Measurements from ENCODE around the gene CYSTM1. TPM values are rescaled to one million over a fixed set of nuclear protein-coding genes. Genes with fewer than 3 reads are reported as not detected.

The CYSTM1 gene
- total RNA-seq, 1 donor from 2014 or later, result 3.1 TPM

- H3K27me3 ChIP-seq (ENCODE audit: control insufficient read depth in 3 of 3, insufficient read depth in 3 of 3, low read length in 3 of 3), result no peaks in the 10 kb centered on the region
- no peak overlapping the region for H3K4me3 ChIP-seq (ENCODE audit: low read length in 3 of 3)
- no peak overlapping the region for H3K27ac ChIP-seq (ENCODE audit: low read depth, low read length)
- no peaks in the 10 kb centered on the region for H3K36me3 ChIP-seq (ENCODE audit: control insufficient read depth in 3 of 3, insufficient read depth in 3 of 3, low read length in 3 of 3)
- peaks cover 10 to 31% (median 25%) of the 10 kb centered on the region in 3 donors for H3K4me1 ChIP-seq (ENCODE audit: control insufficient read depth in 3 of 3, insufficient read depth in 3 of 3, low read length in 3 of 3)
- no peaks in the 10 kb centered on the region for H3K9me3 ChIP-seq (ENCODE audit: control insufficient read depth in 3 of 3, low read length in 3 of 3)
- H3K9ac ChIP-seq (ENCODE audit: low read depth in 1 of 3, low read length in 3 of 3), result no peak overlapping the region
These were observed 39.9 kb upstream of the CYSTM1 start for GRCh38 chr5:140135127-140135526.

GRCh38 chr5:140136624-140137023, 38.4 kb upstream of the CYSTM1 start:
- Histone ChIP-seq H3K27me3 (ENCODE audit: control insufficient read depth in 3 of 3, insufficient read depth in 3 of 3, low read length in 3 of 3) (no peaks in the 10 kb centered on the region), H3K4me1 (ENCODE audit: control insufficient read depth in 3 of 3, insufficient read depth in 3 of 3, low read length in 3 of 3) (peaks cover 10 to 40% (median 29%) of the 10 kb centered on the region in 3 donors), H3K9me3 (ENCODE audit: control insufficient read depth in 3 of 3, low read length in 3 of 3) (no peaks in the 10 kb centered on the region), H3K36me3 (ENCODE audit: control insufficient read depth in 3 of 3, insufficient read depth in 3 of 3, low read length in 3 of 3) (no peaks in the 10 kb centered on the region), H3K9ac (ENCODE audit: low read depth in 1 of 3, low read length in 3 of 3) (no peak overlapping the region), H3K27ac (ENCODE audit: low read depth, low read length) (no peak overlapping the region), H3K4me3 (ENCODE audit: low read length in 3 of 3) (no peak overlapping the region)

- Histone ChIP-seq H3K27ac (ENCODE audit: low read depth, low read length) (no peak overlapping the region), H3K4me1 (ENCODE audit: control insufficient read depth in 3 of 3, insufficient read depth in 3 of 3, low read length in 3 of 3) (peaks cover 10 to 28% (median 14%) of the 10 kb centered on the region in 3 donors), H3K9me3 (ENCODE audit: control insufficient read depth in 3 of 3, low read length in 3 of 3) (no peaks in the 10 kb centered on the region), H3K27me3 (ENCODE audit: control insufficient read depth in 3 of 3, insufficient read depth in 3 of 3, low read length in 3 of 3) (no peaks in the 10 kb centered on the region), H3K9ac (ENCODE audit: low read depth in 1 of 3, low read length in 3 of 3) (no peak overlapping the region), H3K36me3 (ENCODE audit: control insufficient read depth in 3 of 3, insufficient read depth in 3 of 3, low read length in 3 of 3) (no peaks in the 10 kb centered on the region), H3K4me3 (ENCODE audit: low read length in 3 of 3) (no peak overlapping the region)
These were observed 34.6 kb upstream of the CYSTM1 start for GRCh38 chr5:140140435-140140834.

GRCh38 chr5:140141241-140141640, 33.7 kb upstream of the CYSTM1 start:
- Histone ChIP-seq H3K9ac (ENCODE audit: low read depth in 1 of 3, low read length in 3 of 3) (no peak overlapping the region), H3K36me3 (ENCODE audit: control insufficient read depth in 3 of 3, insufficient read depth in 3 of 3, low read length in 3 of 3) (no peaks in the 10 kb centered on the region), H3K9me3 (ENCODE audit: control insufficient read depth in 3 of 3, low read length in 3 of 3) (no peaks in the 10 kb centered on the region), H3K27ac (ENCODE audit: low read depth, low read length) (no peak overlapping the region), H3K27me3 (ENCODE audit: control insufficient read depth in 3 of 3, insufficient read depth in 3 of 3, low read length in 3 of 3) (no peaks in the 10 kb centered on the region), H3K4me1 (ENCODE audit: control insufficient read depth in 3 of 3, insufficient read depth in 3 of 3, low read length in 3 of 3) (peaks cover 16 to 34% (median 21%) of the 10 kb centered on the region in 3 donors), H3K4me3 (ENCODE audit: low read length in 3 of 3) (no peak overlapping the region)

GRCh38 chr5:140142246-140142645, 32.7 kb upstream of the CYSTM1 start:
- no peaks in the 10 kb centered on the region for H3K27me3 ChIP-seq (ENCODE audit: control insufficient read depth in 3 of 3, insufficient read depth in 3 of 3, low read length in 3 of 3)
- H3K4me3 ChIP-seq (ENCODE audit: low read length in 3 of 3), result no peak overlapping the region
- H3K4me1 ChIP-seq (ENCODE audit: control insufficient read depth in 3 of 3, insufficient read depth in 3 of 3, low read length in 3 of 3), result peaks cover 19 to 37% (median 23%) of the 10 kb centered on the region in 3 donors
- no peaks in the 10 kb centered on the region for H3K36me3 ChIP-seq (ENCODE audit: control insufficient read depth in 3 of 3, insufficient read depth in 3 of 3, low read length in 3 of 3)
- no peak overlapping the region for H3K9ac ChIP-seq (ENCODE audit: low read depth in 1 of 3, low read length in 3 of 3)
- H3K9me3 ChIP-seq (ENCODE audit: control insufficient read depth in 3 of 3, low read length in 3 of 3), result no peaks in the 10 kb centered on the region
- no peak overlapping the region for H3K27ac ChIP-seq (ENCODE audit: low read depth, low read length)

GRCh38 chr5:140142856-140143255, 32.1 kb upstream of the CYSTM1 start:
- Histone ChIP-seq H3K9me3 (ENCODE audit: control insufficient read depth in 3 of 3, low read length in 3 of 3) (no peaks in the 10 kb centered on the region), H3K4me1 (ENCODE audit: control insufficient read depth in 3 of 3, insufficient read depth in 3 of 3, low read length in 3 of 3) (peaks cover 19 to 37% (median 23%) of the 10 kb centered on the region in 3 donors), H3K27ac (ENCODE audit: low read depth, low read length) (no peak overlapping the region), H3K9ac (ENCODE audit: low read depth in 1 of 3, low read length in 3 of 3) (no peak overlapping the region), H3K27me3 (ENCODE audit: control insufficient read depth in 3 of 3, insufficient read depth in 3 of 3, low read length in 3 of 3) (no peaks in the 10 kb centered on the region), H3K36me3 (ENCODE audit: control insufficient read depth in 3 of 3, insufficient read depth in 3 of 3, low read length in 3 of 3) (no peaks in the 10 kb centered on the region), H3K4me3 (ENCODE audit: low read length in 3 of 3) (no peak overlapping the region)

GRCh38 chr5:140143521-140144258, 31.3 kb upstream of the CYSTM1 start:
- Histone ChIP-seq H3K9ac (ENCODE audit: low read depth in 1 of 3, low read length in 3 of 3) (peak overlapping the region in 1 of 3 donors; percentile 36), H3K4me1 (ENCODE audit: control insufficient read depth in 3 of 3, insufficient read depth in 3 of 3, low read length in 3 of 3) (peaks cover 19 to 37% (median 23%) of the 10 kb centered on the region in 3 donors), H3K4me3 (ENCODE audit: low read length in 3 of 3) (no peak overlapping the region), H3K9me3 (ENCODE audit: control insufficient read depth in 3 of 3, low read length in 3 of 3) (no peaks in the 10 kb centered on the region), H3K27me3 (ENCODE audit: control insufficient read depth in 3 of 3, insufficient read depth in 3 of 3, low read length in 3 of 3) (no peaks in the 10 kb centered on the region), H3K27ac (ENCODE audit: low read depth, low read length) (no peak overlapping the region), H3K36me3 (ENCODE audit: control insufficient read depth in 3 of 3, insufficient read depth in 3 of 3, low read length in 3 of 3) (no peaks in the 10 kb centered on the region)

- Histone ChIP-seq H3K4me3 (ENCODE audit: low read length in 3 of 3) (peak overlapping the region; percentile 45 to 67 (median 47)), H3K36me3 (ENCODE audit: control insufficient read depth in 3 of 3, insufficient read depth in 3 of 3, low read length in 3 of 3) (no peaks in the 10 kb centered on the region), H3K27me3 (ENCODE audit: control insufficient read depth in 3 of 3, insufficient read depth in 3 of 3, low read length in 3 of 3) (no peaks in the 10 kb centered on the region), H3K9me3 (ENCODE audit: control insufficient read depth in 3 of 3, low read length in 3 of 3) (no peaks in the 10 kb centered on the region), H3K9ac (ENCODE audit: low read depth in 1 of 3, low read length in 3 of 3) (no peak overlapping the region), H3K27ac (ENCODE audit: low read depth, low read length) (no peak overlapping the region), H3K4me1 (ENCODE audit: control insufficient read depth in 3 of 3, insufficient read depth in 3 of 3, low read length in 3 of 3) (peaks cover 19 to 36% (median 21%) of the 10 kb centered on the region in 3 donors)
These were observed 29.7 kb upstream of the CYSTM1 start for GRCh38 chr5:140145256-140145655.

GRCh38 chr5:140145818-140146522, 29.0 kb upstream of the CYSTM1 start:
- Histone ChIP-seq H3K9me3 (ENCODE audit: control insufficient read depth in 3 of 3, low read length in 3 of 3) (no peaks in the 10 kb centered on the region), H3K4me3 (ENCODE audit: low read length in 3 of 3) (peak overlapping the region; percentile 67 to 72 (median 70)), H3K9ac (ENCODE audit: low read depth in 1 of 3, low read length in 3 of 3) (peak overlapping the region; percentile 48 to 78 (median 57)), H3K36me3 (ENCODE audit: control insufficient read depth in 3 of 3, insufficient read depth in 3 of 3, low read length in 3 of 3) (no peaks in the 10 kb centered on the region), H3K4me1 (ENCODE audit: control insufficient read depth in 3 of 3, insufficient read depth in 3 of 3, low read length in 3 of 3) (peaks cover 14 to 29% (median 19%) of the 10 kb centered on the region in 3 donors), H3K27me3 (ENCODE audit: control insufficient read depth in 3 of 3, insufficient read depth in 3 of 3, low read length in 3 of 3) (no peaks in the 10 kb centered on the region), H3K27ac (ENCODE audit: low read depth, low read length) (no peak overlapping the region)

GRCh38 chr5:140146523-140146842, 28.5 kb upstream of the CYSTM1 start:
- Histone ChIP-seq H3K4me1 (ENCODE audit: control insufficient read depth in 3 of 3, insufficient read depth in 3 of 3, low read length in 3 of 3) (peaks cover 14 to 24% (median 19%) of the 10 kb centered on the region in 3 donors), H3K4me3 (ENCODE audit: low read length in 3 of 3) (peak overlapping the region in 1 of 3 donors; percentile 70), H3K9me3 (ENCODE audit: control insufficient read depth in 3 of 3, low read length in 3 of 3) (no peaks in the 10 kb centered on the region), H3K27me3 (ENCODE audit: control insufficient read depth in 3 of 3, insufficient read depth in 3 of 3, low read length in 3 of 3) (no peaks in the 10 kb centered on the region), H3K27ac (ENCODE audit: low read depth, low read length) (no peak overlapping the region), H3K36me3 (ENCODE audit: control insufficient read depth in 3 of 3, insufficient read depth in 3 of 3, low read length in 3 of 3) (no peaks in the 10 kb centered on the region), H3K9ac (ENCODE audit: low read depth in 1 of 3, low read length in 3 of 3) (peak overlapping the region in 1 of 3 donors; percentile 78)

Data from skeletal muscle tissue (tissue), 4 donors.